Measurements from ENCODE around the gene SLC6A13.

Gene SLC6A13

GRCh38 chr12:175759-176158 is 86.9 kb downstream of the SLC6A13 start:
- no peak for DNase-seq

GRCh38 chr12:175250-175649 is 87.4 kb downstream of the SLC6A13 start:
- no peak for DNase-seq

GRCh38 chr12:174596-174995 is 88.0 kb downstream of the SLC6A13 start:
- DNase-seq = no peak

GRCh38 chr12:174124-174523 is 88.5 kb downstream of the SLC6A13 start:
- DNase-seq = no peak

DNA sequence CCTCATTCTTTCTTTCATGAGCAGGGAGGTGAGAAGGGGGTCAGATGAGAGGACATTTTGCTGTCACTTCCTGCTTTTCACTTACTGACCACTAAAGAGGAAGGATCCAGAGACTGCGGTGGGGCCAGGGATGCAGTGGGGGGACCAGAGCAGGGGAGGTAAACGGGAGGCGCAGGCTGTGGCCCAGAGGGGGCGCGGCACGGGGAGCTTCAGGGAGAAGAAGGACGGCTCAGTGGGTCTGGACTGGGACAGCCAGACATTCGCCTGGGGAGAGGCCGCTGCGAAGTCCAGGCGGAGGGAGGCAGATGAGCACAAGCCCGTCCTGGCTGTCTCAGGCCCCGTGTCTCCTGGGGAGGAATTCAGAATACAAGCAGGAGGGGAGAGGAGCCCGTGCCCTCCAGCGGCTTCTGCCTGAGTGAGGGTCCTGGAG is 89.9 kb downstream of the SLC6A13 start:
- no peak for DNase-seq

DNA sequence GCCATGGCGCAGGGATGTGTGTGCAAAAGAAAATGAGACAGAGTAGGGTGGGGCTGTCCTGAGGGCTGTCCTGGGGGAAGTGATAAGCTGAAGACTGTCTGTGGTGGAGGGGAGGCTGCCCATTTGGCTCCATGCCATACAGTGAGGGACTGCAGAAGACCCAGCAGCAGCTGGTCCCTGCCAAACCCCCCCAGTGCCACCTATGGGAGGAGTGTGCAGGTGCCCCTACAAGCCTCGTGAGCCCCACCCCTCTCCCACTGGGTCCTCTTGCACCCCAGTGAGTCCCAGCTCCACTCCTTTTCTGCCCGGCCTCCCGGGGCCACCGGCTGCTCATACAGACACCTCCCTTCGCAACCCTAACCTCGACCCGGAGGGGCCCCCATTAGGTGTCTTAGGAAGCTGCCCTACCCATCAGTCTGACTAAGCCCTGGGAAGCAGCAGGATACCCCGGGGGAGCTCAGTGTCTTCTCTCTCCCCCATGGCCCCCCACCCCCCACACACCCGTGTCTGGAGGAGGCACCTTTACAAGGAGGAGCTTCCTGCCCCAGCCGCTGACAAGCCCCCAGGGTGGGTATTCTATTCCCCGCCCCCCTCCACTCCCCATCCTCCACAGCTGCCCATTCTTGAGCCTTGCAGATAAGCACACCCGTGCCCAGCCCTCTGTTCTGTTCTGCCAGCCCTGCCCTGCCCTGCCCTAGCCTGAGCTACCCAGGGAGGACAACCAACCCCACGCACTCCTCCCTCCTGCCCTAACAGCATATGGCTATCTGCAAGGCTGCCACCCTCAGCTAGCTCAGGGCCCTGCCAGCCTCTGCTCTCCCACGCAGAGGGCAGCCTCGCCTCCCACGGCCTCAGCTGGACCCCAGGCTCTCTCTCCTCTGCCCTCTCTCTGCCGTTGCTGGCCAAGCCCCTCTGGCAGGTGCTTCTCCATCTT is 90.6 kb downstream of the SLC6A13 start:
- DNase-seq = no peak

- no peak for DNase-seq
These were observed 91.4 kb downstream of the SLC6A13 start for GRCh38 chr12:171276-171675.

Data from CD4-positive, alpha-beta T cell treated with Interleukin-12 subunit alpha and Interleukin-12 subunit beta, for 1 hour (primary cell).